ENCODE data around the gene CREB5.

The CREB5 gene

DNA sequence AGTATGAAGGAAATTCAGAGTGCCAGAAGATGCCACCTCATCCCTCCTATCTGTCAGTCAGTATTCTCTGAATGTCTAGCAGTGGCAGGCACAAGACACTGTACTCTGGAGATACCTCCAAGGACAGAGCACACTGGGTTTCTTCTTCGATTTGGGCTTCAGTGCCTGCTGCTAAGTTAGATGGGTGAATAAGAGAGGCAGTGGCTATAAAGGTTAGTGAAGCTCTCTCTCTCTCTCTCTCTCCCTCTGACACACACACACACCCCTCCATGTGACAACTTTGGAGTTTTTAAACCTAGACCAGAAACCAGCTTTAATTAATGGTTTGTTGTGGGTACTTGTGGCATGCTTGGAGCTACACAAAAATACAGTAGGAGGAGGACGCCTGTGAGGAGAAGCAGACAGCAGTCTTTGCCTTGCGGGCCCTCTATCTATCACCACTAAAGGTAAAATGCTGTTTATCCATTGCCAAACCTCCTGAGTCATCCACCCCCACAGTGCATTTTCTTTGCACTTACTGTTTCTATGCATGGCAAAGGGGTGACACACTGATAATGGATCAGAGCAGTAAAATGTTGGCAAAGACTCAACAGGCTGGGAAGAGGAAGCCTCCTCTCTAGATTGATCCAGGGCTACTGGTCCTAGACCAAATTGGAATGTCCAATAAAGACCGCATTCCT, 443.4 kb downstream of the CREB5 start:
- no peak for DNase-seq (ENCODE audit: low read depth)

DNA sequence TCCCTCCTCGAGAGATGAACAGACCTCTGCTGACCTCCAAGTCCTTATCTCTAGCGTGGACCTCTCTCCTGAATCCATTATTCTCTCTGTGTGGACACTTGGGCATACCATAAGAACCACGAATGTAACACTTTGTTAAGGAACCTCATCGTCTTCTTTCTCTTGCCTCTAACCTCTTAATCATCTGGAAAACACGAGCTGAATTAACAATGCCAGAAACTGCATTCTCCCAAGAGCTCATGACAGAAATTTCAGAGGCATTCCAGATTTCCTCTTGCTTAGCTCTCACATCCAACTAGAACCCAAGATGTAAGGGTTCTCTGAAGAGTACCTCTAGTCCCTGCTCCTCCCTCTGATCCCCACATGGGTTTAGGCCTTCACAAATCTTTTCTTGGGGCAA, 444.3 kb downstream of the CREB5 start:
- no peak for DNase-seq (ENCODE audit: low read depth)

DNA sequence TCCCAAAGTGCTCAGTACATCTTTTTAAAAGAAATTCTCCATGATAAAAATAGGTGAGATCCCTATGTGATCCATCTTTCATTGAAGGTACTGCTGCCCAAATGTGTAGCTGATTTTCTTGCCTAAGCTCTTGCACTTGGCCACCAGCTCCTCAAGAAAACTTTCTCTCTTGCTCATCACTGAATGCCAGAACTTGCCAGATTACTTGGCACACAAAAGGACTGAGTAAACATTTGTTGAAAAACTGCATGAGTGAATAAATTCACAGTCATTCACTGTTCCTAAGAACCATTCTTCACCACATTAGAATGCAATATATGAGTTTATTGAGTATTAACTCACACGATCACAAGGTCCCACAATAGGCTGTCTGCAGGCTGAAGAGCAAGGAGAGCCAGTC, 445.9 kb downstream of the CREB5 start:
- DNase-seq (ENCODE audit: low read depth): no peak

DNA sequence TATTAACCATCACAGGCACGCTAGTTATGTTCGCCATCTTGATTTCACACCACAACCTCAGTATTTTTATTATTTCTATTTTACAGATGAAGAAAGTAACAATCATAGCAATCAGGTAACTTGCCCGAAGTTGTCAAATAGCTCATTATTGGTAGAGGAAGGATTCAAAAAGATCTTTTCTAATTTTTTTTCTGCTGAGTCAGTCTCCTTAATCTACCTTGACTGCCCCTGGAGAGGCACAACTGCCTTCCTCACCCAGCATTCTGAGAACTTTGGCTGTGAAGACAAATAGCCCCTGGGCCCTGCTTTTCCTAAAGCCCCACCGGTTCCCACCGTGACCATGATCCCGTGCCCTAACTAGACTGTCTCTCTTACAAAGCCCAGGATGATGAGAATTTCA, 446.6 kb downstream of the CREB5 start:
- no peak for DNase-seq (ENCODE audit: low read depth)

DNA sequence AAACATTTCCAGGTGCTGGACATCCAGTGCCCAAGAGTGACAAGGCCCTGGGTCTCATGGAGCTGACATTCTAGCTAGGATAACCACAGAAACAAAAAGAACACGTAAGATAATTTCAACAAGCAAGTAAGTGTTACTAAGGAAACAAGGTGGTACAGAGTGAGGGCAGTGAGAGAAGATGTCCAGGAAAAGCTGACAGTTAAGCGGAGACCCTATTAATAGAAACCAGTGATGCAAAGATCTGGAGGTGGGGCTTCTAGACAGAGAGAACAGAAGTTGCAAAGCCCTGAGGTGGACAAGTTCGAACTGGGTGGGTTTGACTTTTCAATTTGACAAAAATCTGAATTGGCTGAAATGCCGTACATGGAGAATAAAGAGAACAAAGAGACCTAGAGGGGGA, 449.5 kb downstream of the CREB5 start:
- DNase-seq (ENCODE audit: low read depth): no peak

DNA sequence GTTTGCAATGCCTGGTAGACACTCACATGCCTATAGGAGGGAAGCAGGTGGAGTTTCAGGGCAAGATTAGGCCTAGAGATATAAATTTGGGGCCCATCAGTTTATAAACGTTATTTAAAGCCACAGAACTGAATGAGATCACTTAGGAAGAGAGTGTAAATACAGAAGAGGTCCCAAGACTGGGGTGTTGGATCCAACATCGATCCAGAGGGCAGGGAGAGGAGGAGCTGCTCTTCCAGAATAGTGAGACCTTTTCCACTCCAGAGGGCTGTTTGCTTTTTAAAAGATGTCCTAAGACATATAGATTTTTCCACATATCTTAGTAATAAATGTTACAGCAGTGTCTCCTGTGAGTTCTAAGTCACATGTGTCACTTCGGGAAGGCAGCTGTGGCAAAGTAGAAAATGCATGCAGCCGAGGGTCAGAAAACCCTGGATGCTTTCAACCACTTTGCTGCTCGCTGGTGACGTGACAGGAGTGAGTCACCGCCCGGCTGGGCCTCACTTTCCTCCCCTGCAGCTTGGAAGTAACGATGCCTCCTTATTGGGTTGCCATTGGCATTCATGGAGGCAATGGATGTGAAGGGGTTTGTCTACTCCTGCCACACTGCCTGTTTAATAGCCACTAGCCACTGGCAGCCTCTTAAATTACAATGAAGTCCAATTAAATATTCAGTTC, 450.4 kb downstream of the CREB5 start:
- no peak for DNase-seq (ENCODE audit: low read depth)

DNA sequence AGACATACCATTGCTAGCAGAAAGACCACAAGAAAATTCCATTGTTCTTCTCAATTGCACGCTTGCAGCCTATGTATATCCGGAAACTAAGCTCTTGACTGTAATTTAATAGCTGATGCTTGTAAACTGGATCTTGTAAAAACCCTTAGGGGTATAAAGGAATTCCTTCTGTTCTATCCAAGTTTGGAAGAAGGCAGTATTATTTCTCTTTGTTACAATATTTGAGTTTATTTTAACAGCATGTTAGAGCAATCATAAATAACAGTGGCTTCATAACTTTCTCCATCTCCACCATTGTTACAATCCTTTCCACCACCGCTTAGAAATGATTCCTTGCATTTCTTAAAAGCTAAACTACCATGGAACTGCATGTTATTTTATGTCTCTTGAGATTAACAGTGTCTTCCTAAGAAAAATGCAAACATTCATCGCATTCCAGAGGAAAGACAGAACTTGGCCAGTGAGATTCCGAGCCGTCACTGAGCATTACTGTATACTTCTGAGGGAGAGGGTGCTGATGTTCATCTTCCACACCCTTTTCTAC, 453.4 kb downstream of the CREB5 start:
- DNase-seq (ENCODE audit: low read depth): no peak

DNA sequence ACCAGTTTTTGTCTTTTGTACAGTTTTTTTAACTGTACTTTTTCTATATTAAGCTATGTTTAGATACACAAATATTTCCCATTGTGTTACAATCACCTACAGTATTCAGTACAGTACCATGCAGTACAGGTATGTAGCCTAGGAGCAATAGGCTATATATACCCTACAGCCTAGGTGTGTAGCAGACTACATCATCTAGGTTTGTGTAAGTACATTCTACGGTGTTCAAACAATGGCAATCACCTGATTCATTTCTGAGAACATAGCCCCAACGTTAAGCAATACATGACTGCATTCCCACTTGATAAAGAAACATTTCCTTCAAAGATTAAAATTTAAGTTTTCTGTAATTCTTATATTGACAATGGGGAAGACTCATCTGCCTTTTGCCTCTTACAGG, 456.4 kb downstream of the CREB5 start:
- no peak for DNase-seq (ENCODE audit: low read depth)

DNA sequence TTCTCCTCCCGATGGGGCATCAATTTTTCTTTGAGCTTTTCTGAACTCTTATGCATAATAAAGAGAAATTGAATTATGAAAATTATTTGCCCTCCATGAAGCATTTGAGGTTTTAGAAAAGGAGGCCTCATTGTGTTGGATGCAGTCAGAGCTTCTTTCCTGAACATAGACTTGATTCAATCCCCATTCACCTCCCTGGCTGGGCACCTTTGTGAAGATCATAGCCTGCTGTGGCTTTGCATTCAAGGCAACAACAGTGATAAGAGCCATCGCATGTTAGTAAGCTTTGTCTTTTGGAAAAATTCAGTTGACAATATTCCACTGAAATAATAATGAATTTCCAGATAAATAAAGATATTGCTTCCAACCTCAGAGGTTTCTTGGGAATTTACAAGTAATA, 458.8 kb downstream of the CREB5 start:
- no peak for DNase-seq (ENCODE audit: low read depth)

DNA sequence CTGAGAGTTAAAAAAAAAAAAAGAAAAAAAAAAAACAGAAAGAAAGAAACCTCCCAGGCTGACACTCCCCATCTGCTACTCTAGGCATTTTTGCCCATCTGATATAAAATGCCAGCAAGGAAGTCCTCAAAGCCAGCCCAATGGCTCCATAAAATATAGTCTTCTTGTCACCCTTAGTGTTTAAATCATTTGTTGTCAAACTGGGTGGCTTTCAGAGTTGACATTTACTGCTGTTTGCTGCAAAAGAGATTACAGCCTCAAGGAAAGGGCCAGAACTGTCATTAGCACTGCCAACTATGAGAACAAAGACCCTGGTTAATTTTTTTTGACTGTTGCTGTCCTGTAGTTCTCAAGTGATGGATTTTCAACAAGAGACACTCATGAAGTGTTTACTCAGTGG, 459.3 kb downstream of the CREB5 start:
- DNase-seq (ENCODE audit: low read depth): no peak

DNA sequence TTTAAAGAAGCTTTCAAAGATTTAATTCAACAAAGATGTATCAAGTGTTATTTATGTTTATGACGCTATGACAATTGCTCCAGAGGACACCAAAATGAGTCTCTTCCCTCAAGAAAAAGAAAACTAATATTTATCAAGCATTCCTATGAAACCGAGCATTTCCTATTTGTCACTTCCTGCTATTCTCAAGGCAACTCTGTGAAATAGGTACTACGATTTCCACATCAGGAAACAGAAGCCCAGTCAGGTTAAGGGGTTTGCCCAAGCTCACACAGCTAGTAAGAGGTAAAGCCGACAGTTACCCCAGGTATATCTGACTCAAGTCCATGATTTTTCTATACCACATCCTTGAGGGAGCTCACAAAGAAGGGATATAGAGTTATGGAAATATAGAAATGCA, 459.9 kb downstream of the CREB5 start:
- DNase-seq (ENCODE audit: low read depth): no peak

DNA sequence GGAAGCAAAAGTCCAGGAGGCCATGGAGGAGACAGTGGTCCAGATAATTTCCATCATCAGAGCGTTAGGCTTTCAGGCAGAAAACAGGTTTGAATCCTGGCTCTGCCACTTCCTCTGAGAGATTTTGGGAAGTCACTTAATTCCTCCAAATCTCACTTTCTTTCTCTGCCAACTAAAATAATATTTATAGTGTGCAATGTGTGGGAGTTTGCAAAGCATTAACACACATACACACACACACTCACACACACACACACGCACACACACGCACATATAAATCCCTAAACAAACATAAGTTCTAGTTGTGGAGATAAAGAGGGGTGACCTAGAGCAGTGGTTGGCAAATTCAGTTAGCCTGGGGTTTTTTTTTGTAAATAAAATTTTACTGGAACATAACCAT, 461.0 kb downstream of the CREB5 start:
- DNase-seq (ENCODE audit: low read depth): no peak

DNA sequence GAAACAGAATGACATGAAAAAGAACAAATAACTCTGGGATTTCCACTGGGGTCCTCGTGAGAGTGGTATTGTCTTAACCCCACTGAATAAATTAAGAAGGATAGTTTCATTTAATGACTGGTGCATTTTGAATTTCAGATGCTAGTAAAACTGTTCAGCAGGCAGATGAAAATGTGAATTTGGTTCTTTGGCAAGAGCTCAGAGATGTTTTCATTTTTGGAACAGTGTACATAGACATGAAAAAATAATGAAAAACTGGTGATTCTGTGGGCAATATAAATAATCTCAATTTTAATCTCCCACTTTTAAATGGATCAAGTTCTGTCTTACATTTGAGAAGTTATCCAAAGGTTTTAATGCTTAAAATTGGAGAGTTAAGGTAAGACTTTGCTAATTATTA, 461.7 kb downstream of the CREB5 start:
- DNase-seq (ENCODE audit: low read depth): no peak
